Measurements from ENCODE around the gene NKAP.
"Not testable (repeated sequence)": the region's sequence is repeated elsewhere in the genome, so short reads cannot be mapped to it uniquely, and the experiment has no call there.

Gene NKAP

GRCh38 chrX:119942831-119943184 is 743 bp downstream of the NKAP start:
- no peaks in the 10 kb centered on the region for H3K4me1 ChIP-seq
- no peak for DNase-seq

GRCh38 chrX:119942173-119942819 is 1.3 kb downstream of the NKAP start:
- Histone ChIP-seq H3K27me3 (no peaks in the 10 kb centered on the region), H3K36me3 (no peaks in the 10 kb centered on the region), H3K9me3 (no peaks in the 10 kb centered on the region), H3K4me3 (ENCODE audit: low read depth, low read length) (peak overlapping the region; percentile 71), H3K4me1 (no peaks in the 10 kb centered on the region)
- TF ChIP-seq, protein P1, sequence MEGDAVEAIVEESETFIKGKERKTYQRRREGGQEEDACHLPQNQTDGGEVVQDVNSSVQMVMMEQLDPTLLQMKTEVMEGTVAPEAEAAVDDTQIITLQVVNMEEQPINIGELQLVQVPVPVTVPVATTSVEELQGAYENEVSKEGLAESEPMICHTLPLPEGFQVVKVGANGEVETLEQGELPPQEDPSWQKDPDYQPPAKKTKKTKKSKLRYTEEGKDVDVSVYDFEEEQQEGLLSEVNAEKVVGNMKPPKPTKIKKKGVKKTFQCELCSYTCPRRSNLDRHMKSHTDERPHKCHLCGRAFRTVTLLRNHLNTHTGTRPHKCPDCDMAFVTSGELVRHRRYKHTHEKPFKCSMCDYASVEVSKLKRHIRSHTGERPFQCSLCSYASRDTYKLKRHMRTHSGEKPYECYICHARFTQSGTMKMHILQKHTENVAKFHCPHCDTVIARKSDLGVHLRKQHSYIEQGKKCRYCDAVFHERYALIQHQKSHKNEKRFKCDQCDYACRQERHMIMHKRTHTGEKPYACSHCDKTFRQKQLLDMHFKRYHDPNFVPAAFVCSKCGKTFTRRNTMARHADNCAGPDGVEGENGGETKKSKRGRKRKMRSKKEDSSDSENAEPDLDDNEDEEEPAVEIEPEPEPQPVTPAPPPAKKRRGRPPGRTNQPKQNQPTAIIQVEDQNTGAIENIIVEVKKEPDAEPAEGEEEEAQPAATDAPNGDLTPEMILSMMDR (IDR thresholded peaks at IDR 0.05; ENCODE audit: low read depth, low read length) = no peak
- DNase-seq = no peak

More at GRCh38 chrX:119942831-119943184, 743 bp downstream of the NKAP start:
- peak overlapping the region; percentile 71 for H3K4me3 ChIP-seq (ENCODE audit: low read depth, low read length)
- no peaks in the 10 kb centered on the region for H3K27me3 ChIP-seq
- TF ChIP-seq, protein P1 (IDR thresholded peaks at IDR 0.05; ENCODE audit: low read depth, low read length) = no peak
- H3K36me3 ChIP-seq = no peaks in the 10 kb centered on the region
- no peaks in the 10 kb centered on the region for H3K9me3 ChIP-seq

DNA sequence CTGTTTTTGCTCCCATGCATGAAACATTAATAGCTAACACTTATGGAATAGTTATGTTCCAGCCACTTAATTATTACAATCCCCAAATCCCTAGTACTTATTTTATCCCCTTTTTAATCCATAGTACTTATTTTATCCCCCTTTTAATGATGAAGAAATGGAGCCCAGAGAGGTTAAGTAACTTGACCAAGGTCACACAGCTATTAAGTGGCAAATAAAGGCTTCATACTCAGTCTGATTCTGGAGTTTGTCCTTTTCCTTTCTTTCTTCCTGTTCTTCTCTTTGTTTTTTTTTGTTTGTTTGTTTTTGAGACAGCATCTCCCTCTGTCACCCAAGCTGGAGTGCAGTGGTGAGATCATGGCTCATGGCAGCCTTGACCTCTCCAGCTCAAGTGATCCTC is 2.2 kb downstream of the NKAP start:
- TF ChIP-seq, protein P1 (IDR thresholded peaks at IDR 0.05; ENCODE audit: low read depth, low read length) = no peak
- H3K4me3 ChIP-seq (ENCODE audit: low read depth, low read length) = no peak overlapping the region
- no peaks in the 10 kb centered on the region for H3K4me1 ChIP-seq
- no peaks in the 10 kb centered on the region for H3K27me3 ChIP-seq
- no peaks in the 10 kb centered on the region for H3K9me3 ChIP-seq
- H3K36me3 ChIP-seq = no peaks in the 10 kb centered on the region
- DNase-seq = no peak

GRCh38 chrX:119935215-119935874 is 8.2 kb downstream of the NKAP start:
- Histone ChIP-seq H3K36me3 (no peaks in the 10 kb centered on the region), H3K4me1 (no peaks in the 10 kb centered on the region), H3K4me3 (ENCODE audit: low read depth, low read length) (no peak overlapping the region), H3K27me3 (no peaks in the 10 kb centered on the region), H3K9me3 (no peaks in the 10 kb centered on the region)
- no peak for DNase-seq
- TF ChIP-seq, protein P1 (IDR thresholded peaks at IDR 0.05; ENCODE audit: low read depth, low read length) = no peak

GRCh38 chrX:119922391-119922790 is 21.2 kb downstream of the NKAP start:
- H3K9me3 ChIP-seq; H3K4me1 ChIP-seq; H3K4me3 ChIP-seq (ENCODE audit: low read depth, low read length); H3K36me3 ChIP-seq; H3K27me3 ChIP-seq; DNase-seq: not testable (repeated sequence)

GRCh38 chrX:119919835-119920585 is 23.5 kb downstream of the NKAP start:
- no peak for DNase-seq
- TF ChIP-seq, protein P1 (IDR thresholded peaks at IDR 0.05; ENCODE audit: low read depth, low read length) = no peak
- H3K36me3 ChIP-seq = no peaks in the 10 kb centered on the region
- H3K9me3 ChIP-seq = no peaks in the 10 kb centered on the region
- H3K27me3 ChIP-seq = no peaks in the 10 kb centered on the region
- no peak overlapping the region for H3K4me3 ChIP-seq (ENCODE audit: low read depth, low read length)
- H3K4me1 ChIP-seq = no peaks in the 10 kb centered on the region

Data from BE2C (cell line).